ENCODE results near the gene FAM50B. TPM values are rescaled to one million over a fixed set of nuclear protein-coding genes. Genes with fewer than 3 reads are reported as not detected.

The FAM50B gene
- total RNA-seq, 1 donor from 2014 or later: 10.6 TPM

DNA sequence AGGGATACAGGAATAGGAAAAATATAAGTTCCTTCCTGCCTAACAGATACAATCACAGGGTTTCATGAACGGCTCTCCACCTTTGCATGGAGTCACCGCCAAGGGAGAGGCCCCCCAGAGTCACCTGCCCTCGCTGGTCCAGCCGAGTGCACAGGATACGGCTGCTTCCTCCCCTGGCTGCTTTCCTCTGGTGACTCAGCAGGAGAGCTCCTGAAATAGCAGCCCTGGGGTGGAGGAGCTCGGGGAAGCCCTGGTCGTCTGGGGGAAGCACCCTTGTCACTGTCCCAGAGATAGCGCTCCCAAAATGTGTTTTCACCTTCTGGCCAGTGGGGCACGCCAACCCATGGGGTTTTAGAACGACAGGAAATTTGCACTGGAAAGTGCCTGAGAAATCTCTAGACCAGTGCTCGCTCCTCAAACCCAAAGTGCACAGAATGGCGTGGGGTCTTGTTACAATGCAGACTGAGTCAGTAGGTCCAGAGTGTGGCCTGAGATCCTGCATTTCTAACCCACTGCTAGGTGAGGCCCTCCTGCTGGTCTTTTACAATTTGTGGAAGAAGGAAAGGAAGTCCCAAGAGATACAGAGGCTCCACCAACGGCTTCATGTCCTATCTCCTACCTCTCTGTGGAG lies 35.9 kb upstream of the FAM50B start:
- peaks cover 13% of the 10 kb centered on the region for H3K4me1 ChIP-seq
- intact Hi-C loops (cut with DNase I): no loop called here
- no peak overlapping the region for H3K27ac ChIP-seq
- H3K9me3 ChIP-seq: no peaks in the 10 kb centered on the region
- no peak for TF ChIP-seq CTCF (IDR thresholded peaks at IDR 0.05)
- ATAC-seq (peak; percentile 60 to 73), DNase-seq (no peak)
- no peaks in the 10 kb centered on the region for H3K27me3 ChIP-seq (ENCODE audit: low read depth)
- H3K36me3 ChIP-seq: no peaks in the 10 kb centered on the region
- H3K4me3 ChIP-seq: no peak overlapping the region

DNA sequence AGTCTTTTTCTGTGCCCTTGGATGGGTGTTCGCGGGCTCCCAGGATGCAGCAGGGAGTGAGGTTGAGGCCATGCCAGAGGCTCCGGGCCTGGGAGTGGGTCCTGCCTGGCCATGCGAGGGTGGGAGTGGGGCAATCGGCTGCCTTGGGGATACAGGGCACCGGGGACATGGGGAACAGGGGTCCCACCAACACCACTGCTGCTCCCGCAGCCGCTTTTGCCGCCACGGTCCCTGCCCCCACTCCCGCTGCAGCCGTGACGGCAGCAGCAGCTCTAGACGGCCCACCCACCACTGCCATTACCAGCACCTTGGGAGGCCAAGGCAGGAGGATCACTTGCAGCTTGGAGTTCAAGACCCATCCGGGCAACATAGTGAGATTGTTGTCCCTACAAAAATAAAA lies 35.3 kb upstream of the FAM50B start:
- DNase-seq (no peak), ATAC-seq (no peak)
- Histone ChIP-seq H3K27me3 (ENCODE audit: low read depth) (no peaks in the 10 kb centered on the region), H3K9me3 (no peaks in the 10 kb centered on the region), H3K4me3 (no peak overlapping the region), H3K27ac (no peak overlapping the region), H3K4me1 (peaks cover 13% of the 10 kb centered on the region), H3K36me3 (no peaks in the 10 kb centered on the region)
- no peak for TF ChIP-seq CTCF (IDR thresholded peaks at IDR 0.05)
- intact Hi-C loops (cut with DNase I): no loop called here

DNA sequence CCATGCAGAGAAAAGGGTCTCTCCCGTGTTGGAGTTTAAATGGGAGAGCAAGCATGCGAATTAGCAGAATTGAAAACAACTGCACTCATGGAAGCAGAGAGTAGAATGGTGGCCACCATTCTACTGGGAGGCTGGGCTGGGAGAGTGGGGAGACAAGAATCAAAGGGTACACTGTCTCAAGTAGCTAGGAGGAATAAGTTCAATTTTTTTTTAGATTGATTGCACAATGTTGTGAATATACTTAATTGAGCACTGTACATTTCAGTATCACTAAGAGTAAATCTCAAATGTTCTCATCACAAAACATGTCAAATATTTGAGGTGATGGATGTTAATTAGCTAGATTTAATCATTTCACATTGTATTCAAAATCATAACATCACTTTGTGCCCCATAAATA lies 34.6 kb upstream of the FAM50B start:
- Histone ChIP-seq H3K4me3 (no peak overlapping the region), H3K4me1 (peaks cover 6% of the 10 kb centered on the region), H3K27ac (no peak overlapping the region), H3K27me3 (ENCODE audit: low read depth) (no peaks in the 10 kb centered on the region), H3K9me3 (no peaks in the 10 kb centered on the region), H3K36me3 (no peaks in the 10 kb centered on the region)
- TF ChIP-seq CTCF (IDR thresholded peaks at IDR 0.05): no peak
- DNase-seq: no peak
- intact Hi-C loops (cut with DNase I): no loop called here
- no peak for ATAC-seq

DNA sequence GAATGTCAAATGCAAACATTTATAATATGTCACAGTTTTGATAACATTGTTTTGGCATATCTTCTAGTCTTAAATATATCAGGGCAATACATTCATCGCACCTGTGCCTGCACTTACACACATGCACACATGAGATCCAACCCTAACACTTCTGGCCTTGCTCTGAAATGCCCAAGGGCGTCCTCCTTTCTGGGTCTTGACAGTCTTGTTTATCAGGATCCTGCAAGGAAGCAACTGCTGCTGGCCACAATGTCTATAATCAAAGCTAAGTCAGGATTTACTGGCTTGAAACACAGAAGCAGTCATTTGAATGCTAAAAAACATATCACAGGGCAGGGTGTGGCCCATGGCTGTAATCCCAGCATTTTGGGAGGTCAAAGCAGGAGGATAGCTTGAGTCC lies 32.9 kb upstream of the FAM50B start:
- intact Hi-C loops (cut with DNase I): no loop called here
- DNase-seq: no peak

DNA sequence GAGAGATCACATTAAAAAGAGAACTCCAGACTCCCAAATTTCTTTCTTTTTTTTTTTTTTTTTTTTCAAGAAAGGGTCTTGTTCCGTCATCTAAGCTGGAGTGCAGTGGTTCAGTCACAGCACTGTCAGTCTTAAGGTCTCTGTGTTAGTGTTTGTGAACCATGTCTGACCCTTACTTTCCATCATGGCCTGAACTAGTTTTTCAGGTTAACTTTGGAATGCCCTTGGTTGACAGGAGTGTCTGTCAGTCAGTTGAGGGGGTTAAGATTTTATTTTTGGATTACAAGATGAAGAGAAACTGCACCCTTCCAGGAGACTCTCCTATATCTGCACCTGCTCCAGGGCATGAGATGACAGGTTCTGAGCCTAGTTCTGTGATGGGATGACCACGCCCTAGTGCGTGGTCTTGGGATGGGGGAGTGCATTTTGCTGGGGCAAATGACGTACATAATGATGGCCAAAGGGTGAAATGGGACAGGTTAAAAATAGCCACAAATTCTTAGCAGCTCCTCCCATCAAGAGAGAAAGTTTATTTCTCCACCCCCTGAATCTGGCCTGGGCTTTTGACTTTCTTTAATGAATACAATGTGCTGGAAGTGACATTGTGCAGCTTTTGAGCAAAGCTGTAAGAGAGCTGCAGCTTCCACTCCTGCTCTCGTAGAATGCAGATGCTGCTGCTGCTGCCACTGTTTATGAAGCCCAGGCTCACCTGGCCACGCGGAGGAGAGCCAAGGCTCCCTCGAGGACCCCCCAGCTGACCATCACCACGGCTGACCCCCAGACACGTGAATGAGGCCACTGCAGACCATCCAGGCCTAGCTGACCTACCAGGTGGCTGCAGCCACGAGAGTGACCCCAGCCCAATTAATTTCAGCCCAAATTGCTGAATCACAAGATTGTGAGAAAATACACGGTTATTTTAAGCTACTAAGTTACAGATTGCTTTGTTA lies 29.7 kb upstream of the FAM50B start:
- Histone ChIP-seq H3K27me3 (ENCODE audit: low read depth) (no peaks in the 10 kb centered on the region), H3K4me3 (no peak overlapping the region), H3K27ac (no peak overlapping the region), H3K9me3 (no peaks in the 10 kb centered on the region), H3K4me1 (peaks cover 16% of the 10 kb centered on the region), H3K36me3 (no peaks in the 10 kb centered on the region)
- no peak for TF ChIP-seq CTCF (IDR thresholded peaks at IDR 0.05)
- no peak for ATAC-seq
- no peak for DNase-seq
- intact Hi-C loops (cut with DNase I): no loop called here

More for the DNA sequence above, 32.9 kb upstream of the FAM50B start:
- no peaks in the 10 kb centered on the region for H3K9me3 ChIP-seq
- no peak for ATAC-seq
- no peak for TF ChIP-seq CTCF (IDR thresholded peaks at IDR 0.05)
- no peaks in the 10 kb centered on the region for H3K36me3 ChIP-seq
- no peak overlapping the region for H3K4me3 ChIP-seq
- no peaks in the 10 kb centered on the region for H3K27me3 ChIP-seq (ENCODE audit: low read depth)
- no peak overlapping the region for H3K27ac ChIP-seq
- peaks cover 6% of the 10 kb centered on the region for H3K4me1 ChIP-seq

All from lower lobe of right lung (tissue), 2 donors.